CD4-positive, alpha-beta T cell treated with Interleukin-10 for 1 hour (primary cell): Measurements from ENCODE around the gene PPP2R5C.

ENCODE experiments used
- DNase-seq: peaks from one replicate; pipeline ENCODE4 v3.0.0-alpha.2; 2020

PPP2R5C gene

DNA sequence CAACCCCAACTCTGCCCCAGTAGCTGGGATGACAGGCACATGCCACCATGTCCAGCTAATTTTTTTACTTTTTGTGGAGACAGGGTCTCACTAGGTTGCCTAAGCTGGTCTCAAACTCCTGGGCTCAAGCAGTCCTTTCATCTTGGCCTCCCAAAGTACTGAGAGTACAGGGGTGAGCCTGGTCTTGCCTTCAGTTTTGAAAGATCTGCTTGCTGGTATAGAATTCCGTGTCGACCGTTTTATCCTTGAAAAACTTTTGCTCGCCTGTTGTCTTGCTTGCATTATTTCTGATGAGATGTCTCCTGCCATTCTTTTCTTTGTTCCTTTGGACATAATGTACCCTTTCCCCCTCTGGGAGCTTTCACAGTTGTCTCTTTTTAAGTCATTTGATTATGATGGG, 110.8 kb downstream of the PPP2R5C start:
- DNase-seq, result no peak

DNA sequence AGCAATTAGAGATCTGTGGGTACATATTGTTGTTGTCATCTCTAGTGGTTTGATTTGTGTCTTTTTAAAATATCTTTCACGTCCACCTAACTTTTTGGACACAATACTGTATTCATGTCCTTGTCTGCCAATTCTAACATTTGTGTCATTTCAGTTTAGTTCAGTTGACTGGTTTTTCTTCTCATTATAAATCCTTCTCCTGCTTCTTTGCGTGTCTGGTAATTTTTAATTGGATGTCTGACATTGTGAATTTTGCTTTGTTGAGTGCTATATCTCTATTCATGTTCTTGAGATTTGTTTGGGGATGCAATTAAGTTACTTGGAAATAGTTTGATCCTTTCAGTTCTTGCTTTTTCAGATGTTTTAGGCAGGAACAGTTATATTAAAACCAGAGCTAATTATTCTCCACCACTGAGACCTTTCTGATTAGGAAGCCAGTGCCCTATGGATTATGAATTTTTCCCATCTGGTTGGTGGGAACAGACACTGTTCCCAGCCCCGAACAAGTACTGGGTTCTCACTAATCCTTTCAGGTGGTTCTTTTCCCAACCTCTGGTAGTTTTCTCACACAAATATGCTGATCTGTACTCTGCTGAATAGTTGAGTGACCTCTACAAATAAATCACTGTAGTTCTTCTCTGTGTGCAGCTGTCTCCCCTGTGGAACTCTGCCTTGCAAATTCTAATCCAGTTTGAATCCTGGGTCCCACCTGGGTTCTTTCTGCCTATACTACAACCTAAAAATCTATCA, 111.7 kb downstream of the PPP2R5C start:
- no peak for DNase-seq

GRCh38 chr14:101873991-101874390, 112.5 kb downstream of the PPP2R5C start:
- DNase-seq, result no peak

DNA sequence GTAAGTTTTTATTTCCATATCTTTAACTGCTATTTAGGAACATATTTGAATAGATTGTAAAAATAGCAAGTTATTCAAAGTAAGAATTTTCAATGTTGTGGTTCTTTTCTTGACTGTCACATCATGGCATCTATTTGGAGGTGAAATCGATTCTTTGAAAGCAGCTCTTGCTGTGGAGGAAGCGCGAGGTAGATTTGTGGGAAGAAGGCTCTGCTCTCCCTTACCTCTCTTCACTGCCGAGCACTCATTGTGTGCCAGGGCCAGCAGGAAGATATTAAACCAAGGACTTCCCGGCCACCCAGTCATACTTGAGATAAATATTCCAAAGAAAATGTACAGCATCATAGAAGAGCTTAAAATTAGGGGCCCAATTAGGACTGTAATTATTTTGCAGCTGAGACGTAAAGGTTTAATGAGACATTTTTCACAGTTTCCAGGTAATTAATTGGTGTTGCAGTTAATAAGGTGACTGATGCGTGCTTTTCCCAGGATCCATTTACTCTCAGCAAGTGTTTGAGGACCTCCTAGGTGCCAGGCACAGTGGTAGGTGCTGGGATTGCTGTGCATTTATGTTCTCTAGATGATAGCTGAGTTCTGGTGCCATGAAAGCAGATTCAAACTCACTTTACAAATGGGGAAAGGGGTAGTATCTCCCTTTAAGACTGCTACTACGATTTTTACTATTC, 113.7 kb downstream of the PPP2R5C start:
- no peak for DNase-seq

DNA sequence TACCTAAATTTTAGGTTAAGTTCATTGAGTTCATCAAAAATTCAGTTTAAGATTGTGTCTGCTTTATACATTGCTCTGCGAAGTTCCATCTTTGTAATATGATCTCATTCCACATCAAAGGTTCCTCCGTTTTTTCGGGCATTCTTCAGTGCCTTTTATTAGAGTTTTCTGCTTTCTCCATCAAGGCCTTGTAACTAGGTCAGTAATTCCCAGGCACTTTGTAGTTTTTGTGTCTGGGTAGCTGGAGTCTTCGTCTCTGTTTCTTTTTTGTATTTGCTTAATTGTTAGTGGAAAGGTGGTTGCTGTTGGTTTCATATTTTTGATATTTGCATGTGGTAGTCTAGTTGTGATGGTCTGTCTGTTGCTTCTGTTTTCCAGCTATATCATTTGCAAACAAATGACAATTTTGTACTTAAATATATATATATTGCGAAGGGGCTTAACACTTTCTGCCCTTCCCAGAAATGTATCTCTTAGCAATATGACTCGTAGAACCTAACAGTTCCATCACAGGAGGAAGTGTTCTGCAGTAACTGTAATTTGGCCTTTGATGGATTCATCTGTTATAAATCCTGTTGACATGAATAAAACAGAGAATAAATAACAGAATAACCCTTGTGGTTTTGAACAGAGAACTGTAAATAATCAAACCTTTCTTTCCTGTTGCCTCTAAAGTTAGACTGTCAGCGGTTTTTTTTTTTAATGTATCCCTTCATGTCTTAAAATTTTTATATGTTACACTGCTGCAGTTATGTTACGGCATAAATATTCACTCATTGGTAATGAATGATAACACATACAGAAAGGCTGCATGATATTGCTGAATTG, 114.4 kb downstream of the PPP2R5C start:
- DNase-seq, result peak; percentile 26

GRCh38 chr14:101876555-101876938, 115.0 kb downstream of the PPP2R5C start:
- peak; percentile 79 for DNase-seq

- DNase-seq, result no peak
Observed at GRCh38 chr14:101877766-101878165, 116.3 kb downstream of the PPP2R5C start.

DNA sequence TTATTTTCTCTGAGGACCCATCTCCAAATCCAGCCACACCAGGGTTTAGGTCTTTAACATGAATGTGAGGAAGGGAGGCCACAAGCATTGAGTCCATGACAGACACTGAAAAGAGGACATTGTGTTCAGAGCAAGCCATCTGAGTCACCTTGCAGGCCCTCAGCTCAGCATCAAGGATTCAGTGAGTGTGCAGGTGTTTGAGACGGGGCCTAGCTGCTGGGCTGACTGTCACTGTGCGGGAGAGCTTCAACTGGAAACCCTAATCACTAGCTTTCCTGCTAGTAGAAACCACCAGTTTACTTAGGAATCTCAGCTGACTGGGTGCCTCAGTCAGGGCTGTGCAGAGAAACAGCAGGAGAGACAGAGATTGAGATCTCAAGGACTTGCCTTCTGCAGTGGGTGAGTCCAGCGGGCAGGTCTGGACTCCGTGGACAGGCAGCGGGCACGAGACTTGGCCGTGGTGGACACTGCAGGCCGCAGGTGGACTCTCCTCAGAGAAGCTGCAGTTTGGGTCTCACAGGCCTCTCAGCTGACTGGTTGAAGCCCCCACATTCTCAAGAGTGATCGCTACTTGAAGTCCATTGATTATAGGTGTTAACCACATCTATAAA, 116.8 kb downstream of the PPP2R5C start:
- DNase-seq, result no peak

DNA sequence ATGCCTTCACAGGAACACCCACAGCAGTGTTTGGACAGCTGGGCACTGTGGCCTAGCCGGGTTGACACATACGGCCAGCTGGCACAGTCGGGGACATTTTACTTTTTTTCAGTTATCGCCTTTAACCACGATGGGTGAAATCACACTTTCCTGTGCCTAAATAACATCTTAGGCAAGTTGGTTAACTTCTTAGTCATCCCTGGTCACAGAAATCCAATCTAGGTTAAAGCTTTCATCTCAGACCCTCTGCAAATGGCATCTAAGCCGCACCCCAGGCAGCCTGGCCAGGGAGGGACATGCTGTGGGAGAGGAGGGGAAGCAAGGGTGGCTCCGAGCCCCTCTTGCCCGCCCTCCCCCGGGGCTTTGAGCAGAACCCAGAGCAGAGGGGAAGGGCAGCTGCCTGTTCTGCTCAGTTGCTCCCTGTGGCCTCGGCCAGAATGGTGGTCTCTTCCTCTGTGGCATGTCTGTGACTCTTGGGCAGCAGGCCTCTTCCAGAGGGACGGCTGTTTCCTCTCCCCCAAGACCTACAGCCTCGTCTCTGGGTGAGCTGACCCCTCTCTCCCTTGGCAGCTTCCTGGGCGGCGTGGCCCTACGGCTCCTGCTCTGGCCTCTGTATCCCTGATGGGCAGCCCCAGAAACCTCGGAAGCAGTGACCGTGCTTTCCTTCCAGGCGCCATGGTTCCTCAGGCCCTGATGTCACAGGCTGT, 117.5 kb downstream of the PPP2R5C start:
- peak; percentile 37 for DNase-seq

DNA sequence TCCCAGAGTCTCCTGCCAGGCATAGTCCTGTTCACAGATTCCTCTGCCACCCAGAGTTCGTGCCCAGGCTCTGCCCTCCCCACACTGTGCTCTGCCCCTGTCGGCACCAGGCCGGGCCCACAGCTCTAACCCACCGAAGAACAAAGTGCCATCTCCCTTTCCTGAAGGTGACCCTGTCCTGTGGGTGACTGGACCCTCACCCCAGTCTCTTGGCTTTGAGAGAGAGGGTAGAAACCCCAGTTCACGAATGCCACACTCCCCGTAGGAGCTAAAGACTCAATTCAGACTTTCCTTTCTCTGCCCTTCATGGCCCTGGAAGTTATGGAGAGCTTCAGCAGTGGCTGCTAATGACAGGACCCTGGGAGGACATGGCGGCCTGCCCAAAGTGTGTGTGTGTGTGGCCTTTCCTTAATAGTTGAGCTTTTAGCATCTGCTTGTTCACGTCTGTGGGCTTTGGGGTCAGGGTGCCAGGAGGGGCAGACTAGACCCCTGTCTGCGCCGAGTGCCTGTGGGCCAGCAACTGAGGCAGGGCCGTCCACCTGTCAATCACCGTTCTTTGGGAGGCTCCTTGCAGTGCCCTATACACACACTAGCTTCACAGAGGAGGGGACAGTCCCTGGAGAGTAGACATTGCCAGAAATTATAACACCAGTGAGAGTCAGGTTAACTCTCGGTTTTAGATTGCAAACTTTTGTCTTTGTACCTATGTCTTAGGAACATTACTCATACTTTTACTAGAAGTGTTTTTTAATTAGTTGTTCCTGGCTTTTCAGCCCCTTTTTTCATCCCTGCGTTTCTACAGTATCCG, 118.2 kb downstream of the PPP2R5C start:
- no peak for DNase-seq

DNA sequence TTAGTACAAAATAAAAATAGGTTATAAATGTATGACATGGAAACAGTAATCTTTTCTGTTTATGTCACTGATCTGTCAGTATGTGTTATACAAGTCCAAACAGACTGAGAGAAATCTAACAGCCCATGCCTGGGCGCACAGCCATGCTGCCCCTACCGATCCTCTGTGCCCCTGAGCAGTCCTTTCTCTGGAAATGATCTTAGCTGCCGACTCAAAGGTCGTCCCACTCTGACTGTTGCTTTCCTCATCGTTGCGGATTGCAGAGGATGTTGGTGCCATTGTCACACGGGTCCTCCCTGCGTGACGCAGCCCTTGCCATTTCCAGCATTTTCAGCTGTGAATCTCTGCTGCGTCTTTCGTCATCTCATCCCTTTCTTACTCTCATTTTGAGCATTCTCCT, 119.9 kb downstream of the PPP2R5C start:
- DNase-seq, result no peak

DNA sequence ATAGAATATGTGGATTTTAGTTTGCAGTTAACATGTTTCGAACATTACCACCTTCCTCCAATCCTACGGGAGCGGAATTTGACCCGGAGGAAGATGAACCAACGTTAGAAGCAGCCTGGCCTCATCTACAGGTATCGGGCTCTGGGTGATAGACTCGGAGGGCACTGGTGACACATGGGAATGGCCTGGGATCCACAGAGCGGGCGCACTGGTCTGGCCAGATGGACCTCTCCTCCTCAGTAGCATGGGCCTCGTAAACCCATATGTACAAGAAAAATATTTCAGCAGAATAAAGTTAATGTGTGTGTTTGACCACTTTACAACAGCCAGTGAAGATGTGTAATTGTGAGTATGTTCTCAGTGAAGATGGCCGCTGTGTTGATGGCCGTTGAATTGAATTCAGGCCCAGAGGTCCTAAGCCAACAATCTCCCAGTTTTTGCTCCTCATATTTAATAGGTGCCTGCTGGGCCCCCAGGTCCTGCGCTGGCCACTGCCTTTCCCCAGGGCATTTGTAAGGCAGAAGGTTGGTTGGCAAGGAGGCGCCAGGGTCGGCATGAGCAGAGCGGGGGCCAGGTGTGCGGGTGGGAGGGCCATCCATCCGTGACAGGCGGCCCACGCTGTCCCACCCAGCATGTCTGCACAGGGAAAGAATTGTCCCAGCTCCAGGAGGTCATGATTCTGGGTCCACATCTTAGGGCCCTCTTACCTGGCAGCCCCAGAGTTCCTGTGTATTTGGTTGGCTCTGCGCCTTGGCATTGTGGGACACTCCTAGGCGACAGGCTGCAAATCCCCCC, 120.8 kb downstream of the PPP2R5C start:
- no peak for DNase-seq

GRCh38 chr14:101884089-101884933, 122.8 kb downstream of the PPP2R5C start:
- DNase-seq, result no peak

GRCh38 chr14:101884934-101885576, 123.5 kb downstream of the PPP2R5C start:
- no peak for DNase-seq

DNA sequence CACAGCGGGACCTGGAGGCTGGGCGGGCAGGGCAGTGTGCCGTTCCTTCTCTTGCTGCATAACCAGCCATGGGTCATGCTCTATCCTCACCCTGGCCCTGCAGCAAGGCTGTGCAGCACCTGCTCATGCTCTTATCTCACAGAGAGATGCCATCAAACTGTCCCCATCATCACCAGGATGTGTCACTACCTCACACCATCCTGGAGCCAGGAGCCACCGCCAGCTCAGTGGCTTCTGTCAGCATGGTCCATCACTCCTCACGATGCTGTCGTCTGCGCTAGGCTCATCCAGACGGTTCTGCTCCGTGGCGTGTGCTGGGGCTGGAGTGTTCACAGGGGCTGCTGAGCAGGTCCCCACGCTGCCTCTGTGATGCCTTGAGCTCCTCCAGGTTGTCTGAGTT, 125.7 kb downstream of the PPP2R5C start:
- no peak for DNase-seq

- DNase-seq, result no peak
Observed at GRCh38 chr14:101888182-101888581, 126.7 kb downstream of the PPP2R5C start.

GRCh38 chr14:101889366-101889765, 127.9 kb downstream of the PPP2R5C start:
- no peak for DNase-seq

- no peak for DNase-seq
Observed at GRCh38 chr14:101889898-101890297, 128.4 kb downstream of the PPP2R5C start.

GRCh38 chr14:101891471-101891870, 130.0 kb downstream of the PPP2R5C start:
- DNase-seq, result no peak
